Mesenchymal stem cell (in vitro differentiated cells and primary cell): ENCODE measurements around the gene PSG2.
"Not testable (repeated sequence)": the region's sequence is repeated elsewhere in the genome, so short reads cannot be mapped to it uniquely, and the experiment has no call there.

Experiments used
- DNase-seq: peaks from one replicate; pipeline ENCODE4 v3.0.0-alpha.2; 2013
- H2AFZ ChIP-seq: one replicate; pipeline ENCODE4 v1.6.1; 2013; ENCODE audit warnings: low read depth, mild to moderate bottlenecking, control low read depth, inconsistent platforms, low read length, moderate library complexity
- H2AK5ac ChIP-seq: 2 replicates; pipeline ENCODE4 v1.6.1; 2013; ENCODE audit warnings: low read length, moderate library complexity, mild to moderate bottlenecking, inconsistent platforms; ENCODE audit not compliant: severe bottlenecking
- H2BK120ac ChIP-seq: one replicate; pipeline ENCODE4 v1.6.1; 2013; ENCODE audit warnings: low read depth, mild to moderate bottlenecking, inconsistent platforms, low read length, moderate library complexity
- H2BK12ac ChIP-seq, 2 experiments: one replicate each; pipeline ENCODE4 v1.6.1; 2013; ENCODE audit warnings: inconsistent platforms in 2 of 2, low read length in 2 of 2, mild to moderate bottlenecking in 2 of 2, moderate library complexity in 2 of 2, control low read depth in 1 of 2
- H2BK15ac ChIP-seq: one replicate; pipeline ENCODE4 v1.6.1; 2013; ENCODE audit warnings: mild to moderate bottlenecking, low read depth, inconsistent platforms; ENCODE audit not compliant: poor library complexity, severe bottlenecking
- H2BK5ac ChIP-seq: 2 replicates; pipeline ENCODE4 v1.6.1; 2013; ENCODE audit warnings: low read depth, mild to moderate bottlenecking, low read length, control low read depth, inconsistent platforms; ENCODE audit not compliant: poor library complexity, severe bottlenecking
- H3K14ac ChIP-seq, 2 experiments: one replicate each; pipeline ENCODE4 v1.6.1; 2013; ENCODE audit warnings: inconsistent platforms in 2 of 2, low read length in 2 of 2, control low read depth in 1 of 2, mild to moderate bottlenecking in 1 of 2, moderate library complexity in 1 of 2
- H3K18ac ChIP-seq, 2 experiments: one replicate each; pipeline ENCODE4 v1.6.1; 2013; ENCODE audit warnings: inconsistent platforms in 2 of 2, low read length in 2 of 2, control low read depth in 1 of 2, low read depth in 1 of 2, mild to moderate bottlenecking in 1 of 2
- H3K23ac ChIP-seq, 2 experiments: one replicate each; pipeline ENCODE4 v1.6.1; 2013; ENCODE audit warnings: inconsistent platforms in 2 of 2, low read length in 2 of 2, mild to moderate bottlenecking in 2 of 2, moderate library complexity in 2 of 2, control low read depth in 1 of 2
- H3K27ac ChIP-seq: 2 replicates; pipeline ENCODE4 v1.5.1; 2013; ENCODE audit warnings: mild to moderate bottlenecking, moderate library complexity, low read length, control low read depth, inconsistent platforms; ENCODE audit not compliant: poor library complexity, severe bottlenecking
- H3K27me3 ChIP-seq, 2 experiments: 2 replicates each; pipeline versions ENCODE4 v1.6.1 to v1.7.0; 2013; ENCODE audit warnings: low read length in 2 of 2, mild to moderate bottlenecking in 2 of 2, moderate library complexity in 2 of 2, control low read depth in 1 of 2, inconsistent platforms in 1 of 2; ENCODE audit not compliant: control insufficient read depth in 1 of 2, insufficient read depth in 1 of 2
- H3K36me3 ChIP-seq, 2 experiments: 2 replicates each; pipeline versions ENCODE4 v1.6.1 to v1.7.0; 2013; ENCODE audit warnings: low read length in 2 of 2, control low read depth in 1 of 2, inconsistent platforms in 1 of 2, low read depth in 1 of 2, mild to moderate bottlenecking in 1 of 2; ENCODE audit not compliant: insufficient read depth in 2 of 2, control insufficient read depth in 1 of 2
- H3K4ac ChIP-seq, 2 experiments: one replicate each; pipeline ENCODE4 v1.6.1; 2013; ENCODE audit warnings: inconsistent platforms in 2 of 2, low read length in 2 of 2, mild to moderate bottlenecking in 2 of 2, moderate library complexity in 2 of 2, control low read depth in 1 of 2, low read depth in 1 of 2
- H3K4me1 ChIP-seq: 2 replicates; pipeline ENCODE4 v1.6.1; 2013; ENCODE audit warnings: low read depth, low read length, control low read depth; ENCODE audit not compliant: control insufficient read depth, insufficient read depth
- H3K4me2 ChIP-seq: 2 replicates; pipeline ENCODE4 v1.6.1; 2013; ENCODE audit warnings: low read length, mild to moderate bottlenecking, inconsistent platforms; ENCODE audit not compliant: poor library complexity, severe bottlenecking
- H3K4me3 ChIP-seq, 2 experiments: 2 replicates each; pipeline versions ENCODE4 v1.5.1 to v1.7.0; 2013; ENCODE audit warnings: low read length in 2 of 2, mild to moderate bottlenecking in 2 of 2, control low read depth in 1 of 2, low read depth in 1 of 2; ENCODE audit not compliant: insufficient read depth in 1 of 2
- H3K79me1 ChIP-seq: replicated peaks from 2 replicates; pipeline ENCODE4 v1.6.1; 2013; ENCODE audit warnings: mild to moderate bottlenecking, control low read depth, low read length, inconsistent platforms; ENCODE audit not compliant: poor library complexity, severe bottlenecking
- H3K9ac ChIP-seq: 2 replicates; pipeline ENCODE4 v1.7.0; 2013; ENCODE audit warnings: mild to moderate bottlenecking, low read length, moderate library complexity
- H3K9me3 ChIP-seq: 2 replicates; pipeline ENCODE4 v1.7.0; 2013; ENCODE audit warnings: mild to moderate bottlenecking, low read length; ENCODE audit not compliant: control insufficient read depth
- H4K8ac ChIP-seq: one replicate; pipeline ENCODE4 v1.6.1; 2013; ENCODE audit warnings: inconsistent platforms, mild to moderate bottlenecking, low read length, moderate library complexity
- H4K91ac ChIP-seq: one replicate; pipeline ENCODE4 v1.6.1; 2013; ENCODE audit warnings: mild to moderate bottlenecking, low read length, inconsistent platforms
- WGBS: methylation state at CpG from one replicate; pipeline ENCODE4 v1.1.7; 2013; ENCODE audit warnings: mixed read lengths; 5-methylcytosine and 5-hydroxymethylcytosine counted together

PSG2 gene

GRCh38 chr19:43083721-43084120 lies 1.2 kb upstream of the PSG2 start:
- H2BK5ac ChIP-seq, H2BK15ac ChIP-seq: not testable (repeated sequence)

DNA sequence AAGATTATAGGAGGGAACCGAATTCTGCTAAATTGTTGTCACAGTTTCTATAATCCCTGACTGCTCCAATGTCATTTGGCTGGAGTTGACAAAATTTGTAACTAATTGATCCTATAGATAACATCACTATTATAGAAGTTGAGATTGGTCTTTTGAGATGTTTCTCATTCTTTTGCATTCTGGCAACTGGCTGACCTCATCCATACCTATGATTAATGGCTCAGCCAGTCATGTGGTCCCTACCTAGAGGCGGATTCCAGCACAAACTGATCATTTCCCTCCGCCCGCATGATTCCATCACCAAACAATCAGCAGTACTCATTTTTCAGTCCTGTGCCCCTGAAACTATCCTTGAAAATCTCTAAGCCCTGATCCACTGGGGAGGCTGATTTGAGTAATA lies 4.2 kb downstream of the PSG2 start:
- Histone ChIP-seq H3K18ac (no peak overlapping the region), H3K4ac (no peak overlapping the region), H2BK5ac (no peak overlapping the region), H3K9ac (peak overlapping the region; percentile 45), H3K4me1 (no peaks in the 10 kb centered on the region), H4K8ac (no peak overlapping the region), H3K14ac (no peak overlapping the region), H2BK12ac (no peak overlapping the region), H3K79me1 (no peaks in the 10 kb centered on the region), H3K36me3 (no peaks in the 10 kb centered on the region), H2BK15ac (no peak overlapping the region), H4K91ac (no peak overlapping the region), H2AFZ (no peak overlapping the region), H2BK120ac (no peak overlapping the region), H3K27me3 (no peaks in the 10 kb centered on the region), H3K4me2 (no peak overlapping the region), H3K23ac (no peak overlapping the region), H3K4me3 (no peak overlapping the region), H2AK5ac (no peak overlapping the region), H3K9me3 (no peaks in the 10 kb centered on the region), H3K27ac (no peak overlapping the region)
- no peak for DNase-seq
- 58% methylated on average over 3 of the region's 4 CpGs for WGBS

More at GRCh38 chr19:43083721-43084120, 1.2 kb upstream of the PSG2 start:
- H4K91ac ChIP-seq, H3K4me1 ChIP-seq, H3K9me3 ChIP-seq, H3K36me3 ChIP-seq, H3K27me3 ChIP-seq, H3K79me1 ChIP-seq, H2BK120ac ChIP-seq, H2BK12ac ChIP-seq, H3K4me3 ChIP-seq, H2AFZ ChIP-seq, H3K23ac ChIP-seq, H2AK5ac ChIP-seq, H3K14ac ChIP-seq, H3K4ac ChIP-seq, H3K27ac ChIP-seq, H4K8ac ChIP-seq, H3K18ac ChIP-seq, DNase-seq, H3K4me2 ChIP-seq, H3K9ac ChIP-seq: not testable (repeated sequence)
- 93% methylated on average over 9 of the region's 9 CpGs for WGBS

- not testable (repeated sequence) for H3K4me1 ChIP-seq, H4K8ac ChIP-seq, H3K27me3 ChIP-seq, H2AK5ac ChIP-seq, H2AFZ ChIP-seq, H4K91ac ChIP-seq, DNase-seq, H3K27ac ChIP-seq, H3K36me3 ChIP-seq, H2BK15ac ChIP-seq, H2BK120ac ChIP-seq, H3K4me2 ChIP-seq, H3K9me3 ChIP-seq, H3K18ac ChIP-seq, H3K14ac ChIP-seq, H3K4me3 ChIP-seq, H3K23ac ChIP-seq, H3K79me1 ChIP-seq, H2BK5ac ChIP-seq, H2BK12ac ChIP-seq, H3K4ac ChIP-seq
- WGBS: 58% methylated on average over 3 of the region's 4 CpGs
- peak overlapping the region; percentile 45 for H3K9ac ChIP-seq
Measured at GRCh38 chr19:43077881-43078280, 4.6 kb downstream of the PSG2 start.

GRCh38 chr19:43062418-43062817 lies 20.1 kb downstream of the PSG2 start:
- not testable (repeated sequence) for H3K27ac ChIP-seq, H2AK5ac ChIP-seq, H3K4me3 ChIP-seq, H3K14ac ChIP-seq, H3K23ac ChIP-seq, DNase-seq, H3K4me2 ChIP-seq, H2BK12ac ChIP-seq, H2BK120ac ChIP-seq, H3K9me3 ChIP-seq, H3K9ac ChIP-seq, H3K27me3 ChIP-seq, H3K18ac ChIP-seq, H2AFZ ChIP-seq, H2BK5ac ChIP-seq, H4K8ac ChIP-seq, H3K36me3 ChIP-seq, H4K91ac ChIP-seq, H3K4ac ChIP-seq, H2BK15ac ChIP-seq, H3K79me1 ChIP-seq, H3K4me1 ChIP-seq
- 7% methylated on average over 1 of the region's 3 CpGs for WGBS
